Neural progenitor cell (in vitro differentiated cells): ENCODE data around the gene RMRP.

Experiments
- CTCF ChIP-seq: fragments of 200-600 bp; sonication (generic); IDR thresholded peaks from 2 replicates; pipeline ENCODE4 v1.5.1; 2017; ENCODE audit warnings: antibody characterized with exemption, mild to moderate bottlenecking
- EZH2phosphoT487 ChIP-seq: fragments of 200-600 bp; sonication (generic); IDR thresholded peaks from 2 replicates; pipeline ENCODE4 v1.6.1; 2017; ENCODE audit warnings: antibody characterized with exemption

- TF ChIP-seq CTCF = no peak
- no peak for TF ChIP-seq EZH2phosphoT487
Measured at GRCh38 chr9:35656831-35657545, 831 bp downstream of the RMRP start.
